H9 (cell line): Measurements from ENCODE around the gene NRDE2. TPM values are rescaled to one million over a fixed set of nuclear protein-coding genes. Genes with fewer than 3 reads are reported as not detected.

Experiments
- DNase-seq: peaks from one replicate; pipeline ENCODE4 v3.0.0-alpha.2; 2017
- H2AFZ ChIP-seq: one replicate; pipeline ENCODE4 v1.6.1; 2013; ENCODE audit warnings: mild to moderate bottlenecking, low read length, control low read depth, moderate library complexity
- H2AK5ac ChIP-seq: 2 replicates; pipeline ENCODE4 v1.6.1; 2013; ENCODE audit warnings: low read length, control low read depth, mixed read lengths; ENCODE audit not compliant: insufficient read length
- H2BK120ac ChIP-seq: one replicate; pipeline ENCODE4 v1.6.1; 2013; ENCODE audit warnings: low read depth, mild to moderate bottlenecking, low read length, control low read depth, inconsistent platforms; ENCODE audit not compliant: poor library complexity, severe bottlenecking
- H2BK12ac ChIP-seq: 2 replicates; pipeline ENCODE4 v1.6.1; 2013; ENCODE audit warnings: low read length, control low read depth, mixed read lengths, low read depth; ENCODE audit not compliant: insufficient read length
- H2BK15ac ChIP-seq: 2 replicates; pipeline ENCODE4 v1.6.1; 2013; ENCODE audit warnings: low read depth, low read length, control low read depth
- H2BK20ac ChIP-seq: one replicate; pipeline ENCODE4 v1.6.1; 2013; ENCODE audit warnings: low read depth, mild to moderate bottlenecking, low read length, control low read depth, inconsistent platforms; ENCODE audit not compliant: poor library complexity, severe bottlenecking
- H2BK5ac ChIP-seq: 2 replicates; pipeline ENCODE4 v1.6.1; 2013; ENCODE audit warnings: low read length, control low read depth, mixed read lengths; ENCODE audit not compliant: insufficient read length
- H3K14ac ChIP-seq: 2 replicates; pipeline ENCODE4 v1.6.1; 2013; ENCODE audit warnings: low read length, control low read depth; ENCODE audit not compliant: insufficient read depth
- H3K18ac ChIP-seq: 2 replicates; pipeline ENCODE4 v1.6.1; 2013; ENCODE audit warnings: low read depth, mild to moderate bottlenecking, mixed read lengths, low read length, control low read depth; ENCODE audit not compliant: insufficient read length
- H3K23ac ChIP-seq: 2 replicates; pipeline ENCODE4 v1.6.1; 2013; ENCODE audit warnings: low read length, control low read depth, mixed read lengths, low read depth; ENCODE audit not compliant: insufficient read length
- H3K23me2 ChIP-seq: 2 replicates; pipeline ENCODE4 v1.6.1; 2013; ENCODE audit warnings: low read depth, mild to moderate bottlenecking, mixed read lengths, low read length, control low read depth; ENCODE audit not compliant: insufficient read length, poor library complexity, severe bottlenecking
- H3K27ac ChIP-seq: 2 replicates; pipeline ENCODE4 v1.5.1; 2013; ENCODE audit warnings: low read length, control low read depth, mixed read lengths, low read depth; ENCODE audit not compliant: insufficient read length
- H3K27me3 ChIP-seq: 2 replicates; pipeline ENCODE4 v1.6.1; 2013; ENCODE audit warnings: low read length, control low read depth, inconsistent platforms; ENCODE audit not compliant: insufficient read depth
- H3K4ac ChIP-seq: 2 replicates; pipeline ENCODE4 v1.6.1; 2013; ENCODE audit warnings: low read depth, mild to moderate bottlenecking, control low read depth, inconsistent platforms, low read length, moderate library complexity
- H3K4me1 ChIP-seq: 2 replicates; pipeline ENCODE4 v1.6.1; 2013; ENCODE audit warnings: low read length, control low read depth, inconsistent platforms; ENCODE audit not compliant: insufficient read depth
- H3K4me2 ChIP-seq: 2 replicates; pipeline ENCODE4 v1.6.1; 2013; ENCODE audit warnings: low read length, control low read depth, mixed read lengths; ENCODE audit not compliant: insufficient read length, insufficient read depth
- H3K56ac ChIP-seq: 2 replicates; pipeline ENCODE4 v1.6.1; 2013; ENCODE audit warnings: low read depth, mild to moderate bottlenecking, mixed read lengths, low read length, control low read depth; ENCODE audit not compliant: insufficient read length
- H3K79me1 ChIP-seq: 2 replicates; pipeline ENCODE4 v1.6.1; 2013; ENCODE audit warnings: low read depth, mild to moderate bottlenecking, moderate library complexity, low read length, control low read depth, inconsistent platforms; ENCODE audit not compliant: insufficient read depth, poor library complexity, severe bottlenecking
- H3K79me2 ChIP-seq: 2 replicates; pipeline ENCODE4 v1.6.1; 2013; ENCODE audit warnings: low read length, control low read depth, inconsistent platforms; ENCODE audit not compliant: insufficient read depth
- H3K9ac ChIP-seq: 2 replicates; pipeline ENCODE4 v1.6.1; 2013; ENCODE audit warnings: low read length, control low read depth, mixed read lengths; ENCODE audit not compliant: insufficient read length; ENCODE audit errors: extremely low read depth
- H3K9me3 ChIP-seq: one replicate; pipeline ENCODE4 v1.6.1; 2013; ENCODE audit warnings: low read depth, low read length, inconsistent platforms; ENCODE audit not compliant: control insufficient read depth
- H3T11ph ChIP-seq: one replicate; pipeline ENCODE4 v1.6.1; 2013; ENCODE audit warnings: mild to moderate bottlenecking, low read length, control low read depth, inconsistent platforms
- H4K20me1 ChIP-seq: one replicate; pipeline ENCODE4 v1.6.1; 2013; ENCODE audit not compliant: control insufficient read depth, insufficient read length, insufficient read depth
- H4K5ac ChIP-seq: 2 replicates; pipeline ENCODE4 v1.6.1; 2013; ENCODE audit warnings: low read depth, mild to moderate bottlenecking, mixed read lengths, low read length, control low read depth; ENCODE audit not compliant: insufficient read length
- H4K8ac ChIP-seq: replicated peaks from 2 replicates; pipeline ENCODE4 v1.6.1; 2013; ENCODE audit warnings: low read length, control low read depth, mixed read lengths, low read depth; ENCODE audit not compliant: insufficient read length
- H4K91ac ChIP-seq: 2 replicates; pipeline ENCODE4 v1.6.1; 2013; ENCODE audit warnings: low read depth, mild to moderate bottlenecking, moderate library complexity, mixed read lengths, low read length, control low read depth; ENCODE audit not compliant: insufficient read length
- H3K27ac Mint-ChIP-seq, 3 experiments: 2 replicates in 2 of 3; 3 replicates in 1 of 3; pipeline ENCODE4 v1.8.0; 2020 to 2021; ENCODE audit warnings: mixed read lengths in 3 of 3, mild to moderate bottlenecking in 1 of 3, moderate library complexity in 1 of 3
- H3K27me3 Mint-ChIP-seq: 2 replicates; pipeline ENCODE4 v1.8.0; 2021; ENCODE audit warnings: low read depth, mild to moderate bottlenecking, moderate library complexity, mixed read lengths
- H3K36me3 Mint-ChIP-seq, 3 experiments: 2 replicates in 2 of 3; 3 replicates in 1 of 3; pipeline ENCODE4 v1.8.0; 2020 to 2021; ENCODE audit warnings: low read depth in 3 of 3, mixed read lengths in 3 of 3; ENCODE audit not compliant: insufficient read depth in 1 of 3
- H3K4me1 Mint-ChIP-seq, 2 experiments: 2 replicates each; pipeline ENCODE4 v1.8.0; 2020; ENCODE audit warnings: mixed read lengths in 2 of 2
- H3K4me3 Mint-ChIP-seq, 2 experiments: 2 replicates in 1 of 2; 3 replicates in 1 of 2; pipeline ENCODE4 v1.8.0; 2020 to 2021; ENCODE audit warnings: mild to moderate bottlenecking in 2 of 2, mixed read lengths in 2 of 2, moderate library complexity in 1 of 2
- H3K9me3 Mint-ChIP-seq, 2 experiments: 2 replicates in 1 of 2; 3 replicates in 1 of 2; pipeline ENCODE4 v1.8.0; 2020; ENCODE audit warnings: mild to moderate bottlenecking in 2 of 2, mixed read lengths in 2 of 2, moderate library complexity in 1 of 2
- WGBS: extraction: QIAGEN DNeasy Blood & Tissue Kit; methylation state at CpG from one replicate; pipeline ENCODE4 v1.1.7; 2013; ENCODE audit warnings: missing lambda C conversion rate, low lambda C conversion rate, mixed read lengths; ENCODE audit not compliant: insufficient read length; ENCODE audit errors: extremely low coverage; 5-methylcytosine and 5-hydroxymethylcytosine counted together
- total RNA-seq: library from RNA; stranded (reverse); gene quantifications from 2 replicates; pipeline ENCODE4 v1.2.1, GENCODE V29; 2021
- TF ChIP-seq, protein P1 (sequence below): fragments of 200-600 bp; sonication (generic); conservative IDR thresholded peaks from 3 replicates; pipeline ENCODE4 v1.8.0; 2021; ENCODE audit warnings: antibody characterized with exemption, mild to moderate bottlenecking

The NRDE2 gene
- total RNA-seq, 1 experiment from 2014 or later: 21.2 TPM

DNA sequence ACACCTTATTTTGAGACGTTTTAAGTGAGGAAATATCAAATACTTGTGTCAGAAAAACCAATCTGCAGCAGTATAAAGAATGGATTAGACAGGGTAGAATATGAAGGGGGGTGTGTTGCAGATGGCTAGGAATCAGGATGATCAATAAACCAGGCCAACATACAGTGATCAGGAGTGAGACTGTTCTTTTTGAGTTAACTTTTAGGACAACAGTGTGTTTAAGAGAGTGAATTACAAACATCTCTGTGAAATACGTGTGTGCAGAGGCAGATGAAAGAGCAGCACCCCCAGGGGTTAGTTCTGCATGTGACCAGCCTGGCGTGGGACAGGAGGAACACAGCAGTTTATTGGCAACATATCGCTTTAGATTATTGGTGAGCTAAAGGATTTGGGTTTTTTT, 10.6 kb upstream of the NRDE2 start:
- Histone ChIP-seq H4K20me1 (no peaks in the 10 kb centered on the region), H3K79me2 (no peaks in the 10 kb centered on the region), H3K23ac (no peak overlapping the region), H3K18ac (no peak overlapping the region), H2BK5ac (no peak overlapping the region), H2AK5ac (no peak overlapping the region), H3K27ac (no peak overlapping the region), H2BK12ac (no peak overlapping the region), H3T11ph (no peak overlapping the region), H3K23me2 (no peaks in the 10 kb centered on the region), H2BK120ac (no peak overlapping the region), H4K5ac (no peak overlapping the region), H3K4ac (no peak overlapping the region), H3K9ac (no peak overlapping the region), H3K79me1 (no peaks in the 10 kb centered on the region), H3K14ac (no peak overlapping the region), H3K4me1 (no peaks in the 10 kb centered on the region; the same call in 1 of the 2 replicates), H3K27me3 (no peaks in the 10 kb centered on the region), H2AFZ (no peak overlapping the region), H3K56ac (no peak overlapping the region), H4K8ac (no peak overlapping the region), H2BK20ac (no peak overlapping the region), H2BK15ac (no peak overlapping the region), H3K9me3 (no peaks in the 10 kb centered on the region), H4K91ac (no peak overlapping the region), H3K4me2 (no peak overlapping the region)
- Mint-ChIP-seq H3K36me3 (no peaks in the 10 kb centered on the region), H3K27me3 (peaks cover 25% of the 10 kb centered on the region), H3K9me3 (no peaks in the 10 kb centered on the region), H3K27ac (no peak overlapping the region; a peak in 1 of 7 replicates), H3K4me3 (no peak overlapping the region), H3K4me1 (peaks cover 10 to 14% of the 10 kb centered on the region in 2 experiments)
- no CpG with 5 or more reads among the region's 4 CpGs for WGBS
- TF ChIP-seq, protein P1, sequence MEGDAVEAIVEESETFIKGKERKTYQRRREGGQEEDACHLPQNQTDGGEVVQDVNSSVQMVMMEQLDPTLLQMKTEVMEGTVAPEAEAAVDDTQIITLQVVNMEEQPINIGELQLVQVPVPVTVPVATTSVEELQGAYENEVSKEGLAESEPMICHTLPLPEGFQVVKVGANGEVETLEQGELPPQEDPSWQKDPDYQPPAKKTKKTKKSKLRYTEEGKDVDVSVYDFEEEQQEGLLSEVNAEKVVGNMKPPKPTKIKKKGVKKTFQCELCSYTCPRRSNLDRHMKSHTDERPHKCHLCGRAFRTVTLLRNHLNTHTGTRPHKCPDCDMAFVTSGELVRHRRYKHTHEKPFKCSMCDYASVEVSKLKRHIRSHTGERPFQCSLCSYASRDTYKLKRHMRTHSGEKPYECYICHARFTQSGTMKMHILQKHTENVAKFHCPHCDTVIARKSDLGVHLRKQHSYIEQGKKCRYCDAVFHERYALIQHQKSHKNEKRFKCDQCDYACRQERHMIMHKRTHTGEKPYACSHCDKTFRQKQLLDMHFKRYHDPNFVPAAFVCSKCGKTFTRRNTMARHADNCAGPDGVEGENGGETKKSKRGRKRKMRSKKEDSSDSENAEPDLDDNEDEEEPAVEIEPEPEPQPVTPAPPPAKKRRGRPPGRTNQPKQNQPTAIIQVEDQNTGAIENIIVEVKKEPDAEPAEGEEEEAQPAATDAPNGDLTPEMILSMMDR: no peak
- DNase-seq: no peak
